ENCODE results near the gene KCNJ12.
"Not testable (repeated sequence)": the region's sequence is repeated elsewhere in the genome, so short reads cannot be mapped to it uniquely, and the experiment has no call there.

KCNJ12 gene

DNA sequence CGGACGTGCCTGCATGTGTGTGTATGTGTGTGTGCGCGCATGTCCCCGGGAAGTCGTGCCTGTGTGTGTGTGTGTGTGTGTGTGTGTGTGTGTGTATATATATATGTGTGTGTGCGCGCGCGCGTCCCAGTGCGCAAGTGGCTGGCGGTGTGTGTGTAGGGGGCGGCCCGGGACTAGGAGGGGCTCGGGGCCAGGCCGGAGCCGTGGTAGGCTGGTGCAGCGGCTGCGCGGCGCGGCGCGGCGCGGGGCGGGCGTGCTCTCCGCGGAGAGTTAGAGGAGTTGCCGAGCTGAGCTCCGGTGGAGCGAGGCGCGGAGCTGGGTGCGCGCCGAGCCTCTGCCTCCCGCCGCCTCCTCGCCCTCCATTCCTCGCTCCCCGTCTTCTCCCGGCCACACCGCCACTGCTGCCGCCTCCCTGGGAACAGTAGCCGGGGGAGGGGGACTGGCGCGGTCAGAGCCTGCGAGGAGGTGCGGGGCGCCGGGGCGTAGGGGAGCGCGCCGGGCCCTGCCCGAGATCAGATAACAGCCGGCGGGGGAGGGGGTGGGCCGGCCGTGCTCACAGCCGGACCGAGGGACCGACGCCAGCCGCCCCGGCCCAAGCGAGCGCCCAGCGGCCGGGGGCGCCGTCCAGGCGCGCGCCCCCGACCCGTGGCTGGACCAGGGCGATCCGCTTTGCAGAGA, at the start of gene KCNJ12:
KCNJ12 (plus strand) TSS at position 277 of the 678 bp plus-strand sequence. CDS start 38,986 bp downstream, outside the sequence.
- Histone ChIP-seq H3K36me3 (ENCODE audit: insufficient read depth, low read length) (no peaks in the 10 kb centered on the region), H3K9ac (ENCODE audit: low read depth, low read length) (peak within 1 kb of the TSS; percentile 78; the same call in 1 of the 2 replicates), H3K9me3 (ENCODE audit: control insufficient read depth, insufficient read depth, low read length) (no peaks in the 10 kb centered on the region), H3K4me1 (ENCODE audit: insufficient read depth, low read length) (no peaks in the 10 kb centered on the region; the same call in 1 of the 2 replicates)

DNA sequence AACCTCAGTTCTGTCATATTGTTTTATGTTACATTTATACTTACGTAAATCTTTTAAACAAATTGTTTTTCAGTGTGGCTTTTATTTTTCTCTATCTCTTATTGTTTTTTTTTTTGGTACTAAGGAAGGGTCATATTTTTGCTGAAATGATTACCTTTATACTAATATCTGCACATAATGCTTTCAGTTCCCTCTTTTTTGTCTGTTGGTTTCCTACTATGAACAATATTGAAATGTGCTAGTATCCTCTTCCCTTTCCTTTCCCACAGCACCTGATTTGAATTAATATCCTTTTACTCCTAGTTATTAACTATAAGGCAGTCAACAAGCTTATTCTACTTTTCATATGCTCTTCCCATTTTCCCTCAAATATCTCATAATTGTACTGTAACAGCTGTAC, 48.2 kb upstream of the KCNJ12 start:
- H3K9ac ChIP-seq (ENCODE audit: low read depth, low read length); H3K9me3 ChIP-seq (ENCODE audit: control insufficient read depth, insufficient read depth, low read length); H3K36me3 ChIP-seq (ENCODE audit: insufficient read depth, low read length); H3K4me1 ChIP-seq (ENCODE audit: insufficient read depth, low read length): not testable (repeated sequence)

DNA sequence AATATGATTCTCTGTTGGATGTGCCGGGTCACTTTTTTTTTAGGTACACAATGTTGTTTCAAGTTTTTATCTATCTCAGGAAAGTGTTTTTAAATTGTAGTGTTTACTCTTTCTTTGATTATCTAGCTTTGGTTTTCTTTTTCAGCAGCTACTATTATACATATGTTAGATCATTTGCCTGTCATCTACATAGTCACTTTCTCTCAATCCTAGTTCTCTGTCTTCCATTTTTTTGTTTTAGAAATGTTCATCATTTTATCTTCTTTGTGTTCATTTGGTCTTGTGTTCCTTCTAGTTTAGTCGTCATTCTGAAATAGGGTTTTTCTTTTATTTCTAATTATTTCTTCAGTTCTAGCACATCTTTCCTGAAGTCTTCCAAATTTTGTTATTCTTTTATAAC, 47.4 kb upstream of the KCNJ12 start:
- H3K9me3 ChIP-seq (ENCODE audit: control insufficient read depth, insufficient read depth, low read length); H3K4me1 ChIP-seq (ENCODE audit: insufficient read depth, low read length); H3K36me3 ChIP-seq (ENCODE audit: insufficient read depth, low read length); H3K9ac ChIP-seq (ENCODE audit: low read depth, low read length): not testable (repeated sequence)

DNA sequence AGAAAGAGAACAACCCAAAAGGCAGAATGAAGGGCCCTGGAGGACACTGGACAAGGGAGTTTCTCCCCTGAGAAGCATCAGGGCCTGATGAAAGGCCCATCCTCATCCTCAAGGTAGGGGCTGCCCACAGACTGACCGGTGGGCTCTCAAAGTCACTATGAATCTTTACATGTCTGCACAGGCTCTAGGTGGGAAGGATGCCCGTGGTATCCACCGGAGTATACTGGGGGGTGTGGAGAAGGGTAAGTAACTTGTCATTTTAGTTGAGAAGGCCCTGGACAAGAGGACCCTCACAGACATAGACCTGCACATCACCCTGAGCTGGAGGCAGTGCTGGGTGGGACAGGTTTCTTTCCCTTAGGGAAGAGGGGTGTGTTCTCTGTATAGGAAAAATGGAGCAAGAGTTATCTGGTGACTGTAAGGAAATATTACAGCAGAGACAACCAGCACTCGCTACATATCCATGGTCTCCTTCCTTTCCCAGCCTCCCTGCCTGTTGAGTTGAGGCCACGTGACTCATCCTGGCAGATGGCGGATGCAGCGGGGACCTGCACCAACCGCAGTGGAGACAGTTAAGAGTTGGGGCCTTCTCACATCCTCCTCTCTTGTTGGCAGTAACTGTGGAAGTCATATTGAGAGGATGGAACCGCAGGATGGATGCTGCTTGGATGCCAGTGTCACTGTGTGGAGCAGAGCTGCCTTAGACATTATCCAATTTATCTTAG, 45.6 kb upstream of the KCNJ12 start:
- no peaks in the 10 kb centered on the region for H3K36me3 ChIP-seq (ENCODE audit: insufficient read depth, low read length)
- no peaks in the 10 kb centered on the region for H3K9me3 ChIP-seq (ENCODE audit: control insufficient read depth, insufficient read depth, low read length)
- H3K4me1 ChIP-seq (ENCODE audit: insufficient read depth, low read length): no peaks in the 10 kb centered on the region

DNA sequence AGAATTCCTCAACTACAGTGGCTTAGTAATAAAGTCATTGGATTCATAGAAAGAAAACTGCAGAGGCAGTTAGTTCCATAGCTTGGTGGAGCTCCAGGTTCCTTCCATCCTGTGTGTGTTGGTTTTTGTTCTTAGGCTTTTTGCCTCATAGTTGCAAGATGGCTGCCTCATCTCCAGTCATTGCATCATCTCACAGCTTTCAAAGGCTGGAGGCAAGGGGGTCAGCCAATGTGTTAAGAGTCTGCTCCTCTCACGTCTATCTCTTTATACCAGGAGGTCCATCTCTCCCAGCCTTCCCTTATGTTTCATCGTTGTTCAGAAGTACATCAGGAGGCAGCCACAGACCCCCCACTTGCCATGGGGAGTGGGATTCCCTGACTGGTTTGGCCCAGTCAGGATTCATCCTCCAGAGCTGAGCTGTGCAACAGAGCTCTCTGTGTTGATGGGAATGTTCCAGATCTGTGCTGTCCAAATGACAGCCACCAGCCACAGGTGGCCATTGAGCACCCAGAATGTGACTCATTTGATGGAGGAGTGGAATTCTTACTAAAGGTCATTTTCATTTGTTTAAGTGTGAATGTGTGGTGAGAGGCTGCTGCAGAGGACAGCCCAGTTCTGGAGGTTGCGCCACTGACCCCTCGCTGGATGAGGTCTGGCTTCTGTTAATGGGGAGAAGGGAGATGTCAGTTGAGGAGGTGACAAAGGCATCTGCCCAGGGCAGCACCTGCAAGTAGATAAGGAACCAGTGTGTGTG, 39.4 kb upstream of the KCNJ12 start:
- not testable (repeated sequence) for H3K36me3 ChIP-seq (ENCODE audit: insufficient read depth, low read length); H3K9ac ChIP-seq (ENCODE audit: low read depth, low read length); H3K4me1 ChIP-seq (ENCODE audit: insufficient read depth, low read length); H3K9me3 ChIP-seq (ENCODE audit: control insufficient read depth, insufficient read depth, low read length)

More for the DNA sequence above, 45.6 kb upstream of the KCNJ12 start:
- no peak overlapping the region for H3K9ac ChIP-seq (ENCODE audit: low read depth, low read length)

DNA sequence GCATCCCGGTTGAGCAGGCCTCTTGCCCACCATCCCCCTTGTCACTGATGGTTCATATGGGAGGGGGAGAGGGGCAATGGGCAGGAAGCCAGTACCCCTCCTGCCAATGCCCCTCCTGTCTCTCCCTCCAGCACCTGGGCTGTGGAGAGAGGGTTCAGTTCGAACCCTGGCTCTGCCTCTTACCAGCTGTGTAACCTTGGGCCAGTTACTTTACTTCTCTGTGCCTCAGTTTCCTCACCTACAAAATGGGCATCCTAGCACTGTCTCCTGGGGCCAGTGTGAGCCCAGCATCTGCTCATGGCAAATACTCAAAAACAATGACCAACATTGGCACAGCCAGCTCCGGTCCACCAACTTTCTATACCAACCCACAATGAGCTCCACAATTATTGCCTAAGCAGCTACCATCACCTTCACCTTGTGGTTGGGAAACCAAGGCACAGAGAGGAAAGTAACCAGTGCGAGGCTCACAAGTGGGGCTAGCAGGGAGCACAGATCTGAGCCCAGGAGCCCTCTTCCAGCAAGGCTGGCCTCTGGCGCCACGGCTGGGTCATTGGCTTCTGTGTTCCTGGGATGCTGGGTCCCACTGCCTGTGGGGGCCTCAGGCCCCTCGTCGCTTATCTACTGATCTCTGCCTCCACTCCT, 38.1 kb upstream of the KCNJ12 start:
- not testable (repeated sequence) for H3K9ac ChIP-seq (ENCODE audit: low read depth, low read length); H3K9me3 ChIP-seq (ENCODE audit: control insufficient read depth, insufficient read depth, low read length); H3K36me3 ChIP-seq (ENCODE audit: insufficient read depth, low read length); H3K4me1 ChIP-seq (ENCODE audit: insufficient read depth, low read length)

DNA sequence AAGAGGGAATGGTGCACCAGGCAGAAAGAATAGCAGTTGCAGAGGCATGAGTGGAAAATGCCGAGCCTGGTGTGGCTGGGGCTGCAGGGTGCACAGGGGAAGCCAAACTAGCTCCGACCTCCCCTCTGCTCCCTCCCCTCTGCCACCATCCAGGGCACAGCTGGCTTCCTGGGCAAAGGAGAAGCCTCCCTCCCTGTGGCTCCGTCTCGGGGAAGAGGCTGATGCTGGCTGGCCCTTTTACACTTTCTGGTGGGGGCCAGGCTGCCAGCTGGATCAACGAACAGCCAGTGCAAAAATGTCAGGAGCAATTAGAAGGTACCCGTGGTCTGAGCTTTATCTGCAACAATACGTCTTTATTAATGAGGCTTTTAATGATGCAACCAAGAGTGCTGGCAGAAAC, 37.1 kb upstream of the KCNJ12 start:
- Histone ChIP-seq H3K4me1 (ENCODE audit: insufficient read depth, low read length) (no peaks in the 10 kb centered on the region), H3K36me3 (ENCODE audit: insufficient read depth, low read length) (no peaks in the 10 kb centered on the region), H3K9ac (ENCODE audit: low read depth, low read length) (no peak overlapping the region), H3K9me3 (ENCODE audit: control insufficient read depth, insufficient read depth, low read length) (no peaks in the 10 kb centered on the region)

DNA sequence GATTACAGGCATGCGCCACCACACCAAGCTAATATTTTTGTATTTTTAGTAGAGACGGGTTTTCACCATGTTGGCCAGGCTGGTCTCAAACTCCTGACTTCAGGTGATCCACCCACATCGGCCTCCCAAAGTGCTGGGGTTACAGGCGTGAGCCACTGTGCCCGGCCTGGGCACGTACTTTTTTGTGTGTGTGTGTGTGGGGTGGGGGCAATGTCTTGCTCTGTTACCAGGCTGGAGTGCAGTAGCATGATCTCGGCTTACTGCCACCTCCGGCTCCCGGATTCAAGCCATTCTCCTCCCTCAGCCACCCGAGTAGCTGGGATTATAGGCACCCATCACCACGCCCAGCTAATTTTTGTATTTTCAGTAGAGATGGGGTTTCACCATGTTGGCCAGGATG, 36.6 kb upstream of the KCNJ12 start:
- H3K36me3 ChIP-seq (ENCODE audit: insufficient read depth, low read length); H3K9ac ChIP-seq (ENCODE audit: low read depth, low read length); H3K9me3 ChIP-seq (ENCODE audit: control insufficient read depth, insufficient read depth, low read length); H3K4me1 ChIP-seq (ENCODE audit: insufficient read depth, low read length): not testable (repeated sequence)

DNA sequence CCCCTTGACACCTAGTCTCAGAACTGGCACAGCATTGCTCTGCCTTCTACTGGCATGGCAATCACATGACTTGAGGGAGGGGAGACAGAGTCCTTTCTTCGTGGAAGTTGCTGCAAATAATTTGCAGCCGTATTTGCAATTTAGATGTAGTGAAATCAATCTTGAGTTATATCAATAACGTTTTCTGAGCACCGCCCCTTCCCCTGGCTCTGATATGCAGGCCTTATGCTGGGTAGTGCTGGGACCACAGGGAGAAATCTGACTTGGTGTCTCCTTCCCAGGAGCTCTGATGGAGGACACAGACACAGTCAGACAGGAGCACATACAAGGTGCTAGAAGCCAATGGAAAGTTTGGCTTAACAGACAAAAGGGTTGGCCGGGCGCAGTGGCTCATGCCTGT, 35.8 kb upstream of the KCNJ12 start:
- H3K4me1 ChIP-seq (ENCODE audit: insufficient read depth, low read length); H3K9me3 ChIP-seq (ENCODE audit: control insufficient read depth, insufficient read depth, low read length); H3K36me3 ChIP-seq (ENCODE audit: insufficient read depth, low read length); H3K9ac ChIP-seq (ENCODE audit: low read depth, low read length): not testable (repeated sequence)

DNA sequence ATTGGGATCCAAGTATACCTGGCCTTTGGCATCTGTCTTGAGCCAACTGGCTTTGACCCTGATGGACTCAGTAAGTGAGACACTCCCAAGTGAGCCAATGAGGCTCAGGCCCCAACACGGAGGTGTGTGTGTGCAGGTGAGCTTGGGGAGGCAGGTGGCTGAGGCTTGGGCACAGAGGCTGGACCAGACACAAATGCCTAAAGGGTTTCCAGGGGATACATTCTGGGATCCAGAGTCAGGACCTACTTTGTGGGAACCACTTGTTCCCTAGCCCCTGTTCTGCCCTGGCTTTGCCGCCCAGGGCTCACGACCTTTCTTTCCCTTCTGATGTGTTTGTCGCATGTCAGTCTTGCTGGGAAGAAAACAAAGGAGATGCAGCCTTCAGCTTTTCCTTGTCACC, 34.9 kb upstream of the KCNJ12 start:
- H3K9ac ChIP-seq (ENCODE audit: low read depth, low read length); H3K4me1 ChIP-seq (ENCODE audit: insufficient read depth, low read length); H3K36me3 ChIP-seq (ENCODE audit: insufficient read depth, low read length); H3K9me3 ChIP-seq (ENCODE audit: control insufficient read depth, insufficient read depth, low read length): not testable (repeated sequence)

DNA sequence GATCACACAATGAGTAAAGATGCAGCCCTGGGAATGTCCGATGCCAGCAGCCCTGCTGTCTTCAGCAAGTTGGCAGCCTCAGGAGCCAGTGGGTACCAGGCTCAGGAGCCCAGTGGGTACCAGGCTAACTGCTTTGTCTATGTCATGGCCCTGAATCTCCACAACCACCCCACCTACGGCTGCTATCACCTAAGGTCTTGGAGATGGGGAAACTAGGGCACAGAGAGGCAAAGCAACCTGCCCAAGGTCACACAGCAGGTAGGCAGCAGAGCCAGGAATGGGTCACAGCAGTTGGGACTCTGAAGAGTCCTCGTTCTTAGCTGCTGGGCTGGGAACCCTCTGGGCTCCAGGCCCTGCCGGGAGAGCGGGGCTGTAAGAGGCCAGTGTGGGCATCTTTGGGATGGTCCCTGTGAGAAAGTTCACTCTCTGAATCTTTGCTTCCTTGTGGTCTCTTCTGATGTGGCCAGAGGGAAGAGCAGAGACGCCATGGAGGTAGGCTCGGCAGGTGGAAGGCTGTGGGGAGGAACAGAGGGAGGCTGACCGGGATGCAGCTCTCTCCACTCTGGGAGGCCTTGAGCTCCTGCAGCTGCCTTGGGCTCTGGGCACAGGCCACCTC, 34.1 kb upstream of the KCNJ12 start:
- H3K4me1 ChIP-seq (ENCODE audit: insufficient read depth, low read length); H3K9me3 ChIP-seq (ENCODE audit: control insufficient read depth, insufficient read depth, low read length); H3K9ac ChIP-seq (ENCODE audit: low read depth, low read length); H3K36me3 ChIP-seq (ENCODE audit: insufficient read depth, low read length): not testable (repeated sequence)

DNA sequence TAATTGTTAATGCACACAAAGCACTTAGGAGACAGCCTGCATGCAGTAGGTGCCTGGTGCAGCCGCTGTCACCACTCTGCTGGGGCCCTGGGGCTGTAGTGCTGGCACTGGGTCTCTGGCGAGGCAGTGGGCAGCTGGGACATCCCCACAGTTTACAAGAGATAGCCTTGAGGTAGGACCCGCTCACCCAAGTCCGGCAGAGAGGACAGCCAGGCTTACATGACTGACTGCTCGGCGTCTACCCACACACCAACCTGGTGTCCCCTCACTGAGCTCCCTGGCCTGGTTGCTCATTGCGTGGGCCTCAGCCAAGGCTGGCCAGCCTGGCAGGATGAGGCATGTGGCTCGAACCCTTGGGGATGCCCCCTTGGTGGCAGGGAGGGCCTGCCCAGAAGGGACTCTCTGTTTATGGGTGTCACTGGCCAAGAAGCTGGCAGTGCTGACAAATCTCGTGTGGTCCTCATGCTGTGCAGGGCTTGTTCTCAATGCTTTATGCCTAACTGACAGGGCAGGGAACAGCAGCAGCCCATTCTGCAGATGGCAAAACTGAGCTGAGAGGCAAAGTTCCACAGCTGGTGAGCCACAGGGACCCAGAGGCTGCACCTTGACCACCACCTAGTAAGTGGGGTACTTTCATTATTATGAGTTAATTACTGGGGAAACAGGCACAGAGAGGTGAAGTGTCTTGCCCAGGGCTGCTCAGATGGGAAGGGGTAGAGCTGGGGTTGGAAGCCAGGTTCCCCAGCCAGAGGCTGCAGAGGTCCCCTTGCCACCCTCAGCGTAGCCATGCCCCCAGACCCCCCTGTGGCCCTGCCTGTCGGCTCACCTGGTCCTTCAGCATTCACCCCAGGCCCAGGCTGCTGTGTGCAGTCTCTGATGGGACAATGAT, 32.9 kb upstream of the KCNJ12 start:
- not testable (repeated sequence) for H3K4me1 ChIP-seq (ENCODE audit: insufficient read depth, low read length)

DNA sequence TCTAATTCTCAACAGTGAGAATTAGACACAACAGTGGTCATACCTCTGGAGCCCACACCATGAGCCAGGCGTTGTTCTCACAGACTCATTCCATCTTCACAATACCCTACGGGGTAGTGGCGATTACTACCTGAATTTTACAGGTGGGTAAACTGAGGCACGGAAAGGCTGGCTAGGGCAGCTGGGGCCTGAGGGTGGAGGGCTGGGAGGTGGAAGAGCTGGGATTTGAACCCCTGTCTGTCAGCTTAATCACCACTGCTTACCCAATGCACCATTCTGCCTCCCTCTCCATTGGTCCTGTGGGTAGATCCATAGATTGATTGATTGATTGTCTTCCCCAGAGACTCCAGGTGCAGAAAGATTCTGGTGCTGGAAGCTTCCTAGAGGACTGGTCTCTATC, 31.4 kb upstream of the KCNJ12 start:
- H3K9me3 ChIP-seq (ENCODE audit: control insufficient read depth, insufficient read depth, low read length); H3K4me1 ChIP-seq (ENCODE audit: insufficient read depth, low read length); H3K36me3 ChIP-seq (ENCODE audit: insufficient read depth, low read length); H3K9ac ChIP-seq (ENCODE audit: low read depth, low read length): not testable (repeated sequence)

More for the DNA sequence above, 32.9 kb upstream of the KCNJ12 start:
- H3K9ac ChIP-seq (ENCODE audit: low read depth, low read length); H3K36me3 ChIP-seq (ENCODE audit: insufficient read depth, low read length); H3K9me3 ChIP-seq (ENCODE audit: control insufficient read depth, insufficient read depth, low read length): not testable (repeated sequence)
